Parathyroid adenoma (tissue), 2 donors: ENCODE measurements around the gene KCNQ1OT1.
"Not testable (repeated sequence)": the region's sequence is repeated elsewhere in the genome, so short reads cannot be mapped to it uniquely, and the experiment has no call there.

Source experiments
- H2AFZ ChIP-seq: fragments of 300-600 bp; sonication (generic); one replicate; pipeline ENCODE4 v1.7.0; 2017; ENCODE audit warnings: antibody characterized with exemption, mild to moderate bottlenecking
- H3K27ac ChIP-seq: fragments of 300-600 bp; sonication (generic); one replicate; pipeline ENCODE4 v1.7.0; 2017
- H3K27me3 ChIP-seq: fragments of 300-600 bp; sonication (generic); one replicate; pipeline ENCODE4 v1.7.0; 2017; ENCODE audit warnings: low read length; ENCODE audit not compliant: control insufficient read depth, insufficient read depth
- H3K36me3 ChIP-seq: fragments of 300-600 bp; sonication (generic); one replicate; pipeline ENCODE4 v1.7.0; 2017; ENCODE audit warnings: low read length; ENCODE audit not compliant: control insufficient read depth, insufficient read depth
- H3K4me1 ChIP-seq: fragments of 300-600 bp; sonication (generic); one replicate; pipeline ENCODE4 v1.7.0; 2017; ENCODE audit warnings: control low read depth
- H3K4me2 ChIP-seq: fragments of 300-600 bp; sonication (generic); one replicate; pipeline ENCODE4 v1.7.0; 2017; ENCODE audit warnings: low read length
- H3K4me3 ChIP-seq: fragments of 300-600 bp; sonication (generic); one replicate; pipeline ENCODE4 v1.7.0; 2017; ENCODE audit warnings: low read depth, low read length
- H3K79me2 ChIP-seq: fragments of 300-600 bp; sonication (generic); one replicate; pipeline ENCODE4 v1.7.0; 2017; ENCODE audit warnings: control low read depth
- H3K9ac ChIP-seq: fragments of 300-600 bp; sonication (generic); one replicate; pipeline ENCODE4 v1.7.0; 2017; ENCODE audit warnings: mild to moderate bottlenecking
- H3K9me3 ChIP-seq: fragments of 300-600 bp; sonication (generic); one replicate; pipeline ENCODE4 v1.7.0; 2017; ENCODE audit warnings: low read length; ENCODE audit not compliant: control insufficient read depth
- CTCF ChIP-seq: fragments of 300-600 bp; sonication (generic); IDR thresholded peaks from one replicate; pipeline ENCODE4 v1.7.0; 2017; ENCODE audit warnings: antibody characterized with exemption, mild to moderate bottlenecking
- donor health status: primary hyperparathyroidism.

The KCNQ1OT1 gene

GRCh38 chr11:2644844-2645778 is 54.7 kb downstream of the KCNQ1OT1 start:
- no peak overlapping the region for H3K4me3 ChIP-seq
- no peak for TF ChIP-seq CTCF
- no peaks in the 10 kb centered on the region for H3K79me2 ChIP-seq
- no peak overlapping the region for H3K4me2 ChIP-seq
- H3K36me3 ChIP-seq = no peaks in the 10 kb centered on the region
- H3K9me3 ChIP-seq = peaks cover 3% of the 10 kb centered on the region
- H3K9ac ChIP-seq = no peak overlapping the region
- H2AFZ ChIP-seq = no peak overlapping the region
- no peaks in the 10 kb centered on the region for H3K27me3 ChIP-seq
- no peak overlapping the region for H3K27ac ChIP-seq
- no peaks in the 10 kb centered on the region for H3K4me1 ChIP-seq

GRCh38 chr11:2643746-2644145 is 56.0 kb downstream of the KCNQ1OT1 start:
- peaks cover 3% of the 10 kb centered on the region for H3K9me3 ChIP-seq
- no peak overlapping the region for H3K4me3 ChIP-seq
- H3K4me2 ChIP-seq = no peak overlapping the region
- H3K27me3 ChIP-seq = no peaks in the 10 kb centered on the region
- no peak overlapping the region for H3K27ac ChIP-seq
- no peak for TF ChIP-seq CTCF
- no peaks in the 10 kb centered on the region for H3K36me3 ChIP-seq
- no peak overlapping the region for H3K9ac ChIP-seq
- H3K79me2 ChIP-seq = no peaks in the 10 kb centered on the region
- no peak overlapping the region for H2AFZ ChIP-seq
- no peaks in the 10 kb centered on the region for H3K4me1 ChIP-seq

- Histone ChIP-seq H3K4me2 (no peak overlapping the region), H3K36me3 (no peaks in the 10 kb centered on the region), H3K27ac (no peak overlapping the region), H2AFZ (no peak overlapping the region), H3K4me3 (no peak overlapping the region), H3K27me3 (no peaks in the 10 kb centered on the region), H3K79me2 (no peaks in the 10 kb centered on the region), H3K9me3 (peaks cover 3% of the 10 kb centered on the region), H3K4me1 (no peaks in the 10 kb centered on the region), H3K9ac (no peak overlapping the region)
- no peak for TF ChIP-seq CTCF
Observed at GRCh38 chr11:2641623-2642022, 58.2 kb downstream of the KCNQ1OT1 start.

- not testable (repeated sequence) for H3K9me3 ChIP-seq
Observed at GRCh38 chr11:2639763-2640162, 60.0 kb downstream of the KCNQ1OT1 start.

GRCh38 chr11:2631161-2631560 is 68.6 kb downstream of the KCNQ1OT1 start:
- H3K36me3 ChIP-seq = no peaks in the 10 kb centered on the region
- H3K9me3 ChIP-seq = no peaks in the 10 kb centered on the region
- no peak for TF ChIP-seq CTCF
- H2AFZ ChIP-seq = no peak overlapping the region
- H3K27me3 ChIP-seq = no peaks in the 10 kb centered on the region
- H3K4me1 ChIP-seq = no peaks in the 10 kb centered on the region
- no peak overlapping the region for H3K9ac ChIP-seq
- H3K4me2 ChIP-seq = no peak overlapping the region
- no peak overlapping the region for H3K27ac ChIP-seq
- no peaks in the 10 kb centered on the region for H3K79me2 ChIP-seq
- no peak overlapping the region for H3K4me3 ChIP-seq

More at GRCh38 chr11:2639763-2640162, 60.0 kb downstream of the KCNQ1OT1 start:
- H3K9ac ChIP-seq, H3K4me2 ChIP-seq, H2AFZ ChIP-seq, H3K79me2 ChIP-seq, H3K4me3 ChIP-seq, H3K36me3 ChIP-seq, H3K4me1 ChIP-seq, H3K27me3 ChIP-seq, H3K27ac ChIP-seq: not testable (repeated sequence)
